K562 (cell line): ENCODE measurements around the gene AGPAT1. TPM values are rescaled to one million over a fixed set of nuclear protein-coding genes. Genes with fewer than 3 reads are reported as not detected.

Experiments
- CBFB ChIP-seq: sonication (generic); formaldehyde crosslinking; IDR thresholded peaks from 2 replicates; pipeline ENCODE4 v1.4.0; 2020; ENCODE audit warnings: mild to moderate bottlenecking, missing genetic modification reagents
- CREM ChIP-seq: IDR thresholded peaks from 2 replicates; pipeline ENCODE4 v1.6.1; 2014; ENCODE audit warnings: antibody characterized with exemption, low read depth
- DACH1 ChIP-seq: fragments of 450-650 bp; IDR thresholded peaks from 2 replicates; pipeline ENCODE4 v1.6.1; 2018; ENCODE audit not compliant: partially characterized antibody
- DDX20 ChIP-seq: fragments of 450-650 bp; IDR thresholded peaks from 2 replicates; pipeline ENCODE4 v1.6.1; 2016; ENCODE audit warnings: missing genetic modification characterization, low read depth, mild to moderate bottlenecking, missing compliant biosample characterization, moderate library complexity
- DMBX1 ChIP-seq: fragments of 250-450 bp; sonication (Bioruptor Pico); IDR thresholded peaks from 2 replicates; pipeline ENCODE4 v1.8.0; 2022; ENCODE audit warnings: inconsistent platforms, mild to moderate bottlenecking, moderate library complexity, borderline replicate concordance
- GATAD2A ChIP-seq: fragments of 450-650 bp; IDR thresholded peaks from 2 replicates; pipeline ENCODE4 v1.6.1; 2017
- GTF2F1 ChIP-seq: IDR thresholded peaks from 2 replicates; pipeline ENCODE4 v1.6.1; 2011; ENCODE audit warnings: low read depth, low read length, improper control_type of control experiment
- HDGF ChIP-seq: fragments of 450-650 bp; IDR thresholded peaks from 2 replicates; pipeline ENCODE4 v1.6.1; 2016
- MYC ChIP-seq, 2 experiments: fragments of 250-450 bp in 1 of 2; sonication (Bioruptor Pico) in 1 of 2; IDR thresholded peaks; 2 replicates each; pipeline versions ENCODE4 v1.5.1 to v1.6.1; 2012 to 2021; ENCODE audit warnings: low read depth in 2 of 2, borderline replicate concordance in 1 of 2, improper control_type of control experiment in 1 of 2, low read length in 1 of 2, mild to moderate bottlenecking in 1 of 2, moderate library complexity in 1 of 2
- NBN ChIP-seq: fragments of 450-650 bp; IDR thresholded peaks from 2 replicates; pipeline ENCODE4 v1.6.1; 2016; ENCODE audit warnings: low read depth, mild to moderate bottlenecking
- PHF21A ChIP-seq: fragments of 450-650 bp; IDR thresholded peaks from 2 replicates; pipeline ENCODE4 v1.6.1; 2017; ENCODE audit warnings: low read depth, borderline replicate concordance
- RAD21 ChIP-seq, 2 experiments: fragments of 250-450 bp in 1 of 2; fragments of 450-650 bp in 1 of 2; sonication (Bioruptor Pico) in 1 of 2; formaldehyde crosslinking in 1 of 2; IDR thresholded peaks in 1 of 2; conservative IDR thresholded peaks in 1 of 2; 2 replicates each; pipeline versions ENCODE4 v1.4.0 to v1.8.0; 2020 to 2022; ENCODE audit warnings: mild to moderate bottlenecking in 2 of 2, moderate library complexity in 1 of 2
- RBBP5 ChIP-seq: fragments of 200-600 bp; sonication (generic); IDR thresholded peaks from 2 replicates; pipeline ENCODE4 v1.6.1; 2012; ENCODE audit warnings: borderline replicate concordance, mild to moderate bottlenecking, low read length, control low read depth, inconsistent platforms; ENCODE audit not compliant: insufficient read depth, poor library complexity, severe bottlenecking
- RBM39 ChIP-seq: fragments of 200-400 bp; formaldehyde crosslinking; optimal IDR thresholded peaks from 2 replicates; pipeline ENCODE3; 2018; ENCODE audit warnings: low read depth, low read length
- SRSF9 ChIP-seq: fragments of 200-400 bp; formaldehyde crosslinking; IDR thresholded peaks from 2 replicates; pipeline ENCODE4 v1.6.1; 2017; ENCODE audit warnings: low read depth, low read length, borderline replicate concordance
- TAF1 ChIP-seq: IDR thresholded peaks from 2 replicates; pipeline ENCODE4 v1.6.1; 2011; ENCODE audit warnings: mild to moderate bottlenecking, low read length, moderate library complexity; ENCODE audit not compliant: insufficient read depth, control insufficient read depth, severe bottlenecking; ENCODE audit errors: extremely low read depth
- ZBTB7A ChIP-seq: IDR thresholded peaks from 2 replicates; pipeline ENCODE4 v1.6.1; 2011; ENCODE audit warnings: low read depth, mild to moderate bottlenecking, low read length, moderate library complexity, borderline replicate concordance; ENCODE audit not compliant: control insufficient read depth
- ZNF134 ChIP-seq: fragments of 250-450 bp; sonication (Bioruptor Pico); conservative IDR thresholded peaks from 2 replicates; pipeline ENCODE4 v1.4.0; 2020
- ZNF699 ChIP-seq: fragments of 250-450 bp; sonication (Bioruptor Pico); IDR thresholded peaks from 2 replicates; pipeline ENCODE4 v1.8.0; 2021; ENCODE audit warnings: mild to moderate bottlenecking, moderate library complexity; ENCODE audit not compliant: insufficient replicate concordance
- polyA plus RNA-seq, 8 experiments: library from polyadenylated mRNA; depleted of rRNA in 4 of 8; stranded (reverse) in 5 of 8; unstranded in 3 of 8; fragments of >200 nt; fragmentation: Nextera tagmentation in 2 of 8; fragmentation: Illumina TruSeq in 1 of 8; extraction: Ambion mirVana in 2 of 8; extraction: Trizol in 1 of 8; gene quantifications; 2 replicates each; pipeline versions ENCODE4 v1.2.1 to v1.2.3, GENCODE V29; 2011 to 2014; ENCODE audit warnings: inconsistent platforms in 1 of 8, missing spikeins in 1 of 8
- total RNA-seq, 7 experiments: library from RNA; depleted of rRNA in 6 of 7; stranded (reverse); fragments of >200 nt in 6 of 7; fragmentation: Illumina TruSeq in 2 of 7; extraction: Trizol in 2 of 7; gene quantifications; 2 replicates each; pipeline versions ENCODE4 v1.2.1 to v1.2.3, GENCODE V29; 2011 to 2021; ENCODE audit warnings: low replicate concordance in 1 of 7
- TF ChIP-seq, protein P1 (sequence below): fragments of 450-650 bp; IDR thresholded peaks from 2 replicates; pipeline ENCODE4 v1.6.1; 2014; ENCODE audit warnings: low read depth, mild to moderate bottlenecking, moderate library complexity, borderline replicate concordance
- TF ChIP-seq, protein P2 (sequence below): sonication (generic); formaldehyde crosslinking; IDR thresholded peaks from 2 replicates; pipeline ENCODE4 v1.8.1; 2023; ENCODE audit warnings: mild to moderate bottlenecking, missing genetic modification reagents
- TF ChIP-seq, protein P3 (sequence below): fragments of 450-650 bp; IDR thresholded peaks from 2 replicates; pipeline ENCODE4 v1.6.1; 2016; ENCODE audit warnings: antibody characterized with exemption

The AGPAT1 gene
- total and polyA plus RNA-seq, 9 of the 15 experiments (the other 6 are each of a cell fraction or from before 2014, with no cell fraction given): 37.9 to 176 (median 69.4) TPM

DNA sequence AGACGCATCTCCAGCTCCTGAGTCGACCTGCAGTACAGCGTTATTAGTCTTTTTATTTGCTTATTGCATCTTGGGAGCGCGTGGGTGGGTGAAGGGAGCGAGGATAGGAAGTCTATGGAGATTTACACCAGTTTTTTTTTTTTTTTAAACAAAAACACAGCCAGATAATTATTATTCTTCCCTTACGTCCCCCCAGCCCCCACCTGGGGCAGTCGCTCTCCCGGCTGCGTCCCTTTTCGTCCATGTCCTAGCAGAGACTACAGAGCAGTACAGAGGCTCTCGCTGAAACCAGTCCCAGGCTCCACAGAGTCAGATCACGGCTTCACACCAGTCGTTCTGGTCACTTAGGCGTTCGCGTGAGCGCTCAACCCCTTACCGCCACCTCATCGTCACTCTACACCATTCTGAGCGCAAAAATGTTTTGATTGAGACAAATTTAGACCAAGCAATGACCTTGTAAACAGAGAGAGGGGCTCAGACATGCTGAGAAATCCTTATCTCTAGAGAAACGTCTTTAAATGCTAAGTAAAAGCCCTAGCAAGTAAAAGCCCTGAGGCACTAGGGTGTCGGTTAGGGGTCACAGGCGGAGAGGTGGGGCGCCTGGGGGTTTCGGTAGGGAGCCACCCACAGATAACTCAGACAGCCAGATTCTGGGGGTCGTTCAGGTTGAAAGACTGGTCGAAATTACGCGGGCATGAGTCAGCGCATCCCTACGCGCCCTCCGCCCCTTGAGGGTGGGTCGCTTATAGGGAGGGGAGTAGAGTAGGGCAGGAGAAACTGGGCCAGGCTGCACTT is 22.9 kb downstream of the AGPAT1 start (continued):
- TF ChIP-seq, protein P1, sequence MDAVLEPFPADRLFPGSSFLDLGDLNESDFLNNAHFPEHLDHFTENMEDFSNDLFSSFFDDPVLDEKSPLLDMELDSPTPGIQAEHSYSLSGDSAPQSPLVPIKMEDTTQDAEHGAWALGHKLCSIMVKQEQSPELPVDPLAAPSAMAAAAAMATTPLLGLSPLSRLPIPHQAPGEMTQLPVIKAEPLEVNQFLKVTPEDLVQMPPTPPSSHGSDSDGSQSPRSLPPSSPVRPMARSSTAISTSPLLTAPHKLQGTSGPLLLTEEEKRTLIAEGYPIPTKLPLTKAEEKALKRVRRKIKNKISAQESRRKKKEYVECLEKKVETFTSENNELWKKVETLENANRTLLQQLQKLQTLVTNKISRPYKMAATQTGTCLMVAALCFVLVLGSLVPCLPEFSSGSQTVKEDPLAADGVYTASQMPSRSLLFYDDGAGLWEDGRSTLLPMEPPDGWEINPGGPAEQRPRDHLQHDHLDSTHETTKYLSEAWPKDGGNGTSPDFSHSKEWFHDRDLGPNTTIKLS: peak; percentile 50; the same call in 1 of the 2 replicates
- TF ChIP-seq TAF1 (no peak), DACH1 (no peak), GTF2F1 (no peak), ZNF699 (CRISPR knock-in tag) (no peak), SRSF9 (no peak), HDGF (no peak), CBFB (CRISPR knock-in tag) (no peak), ZBTB7A (peak; percentile 93), RBBP5 (no peak), CREM (0 out of 2 replicates have a peak, but pooled peaks have one; percentile 20), RBM39 (no peak), MYC (IDR thresholded peaks at IDR 0.05; ENCODE audit: low read depth, low read length) (0 out of 2 replicates have a peak, but pooled peaks have one; percentile 6), MYC (CRISPR knock-in tag; IDR thresholded peaks at IDR 0.05; ENCODE audit: borderline replicate concordance, low read depth) (no peak), PHF21A (peak; percentile 40; the same call in 1 of the 2 replicates), ZNF134 (CRISPR knock-in tag) (no peak), RAD21 (CRISPR knock-in tag; conservative IDR thresholded peaks at IDR 0.05 in 1 of 2, IDR thresholded peaks at IDR 0.05 in 1 of 2) (no peak), NBN (no peak), GATAD2A (peak; percentile 89), DDX20 (tag) (no peak), DMBX1 (no peak; the same call in 1 of the 2 replicates)
- TF ChIP-seq, protein P2, sequence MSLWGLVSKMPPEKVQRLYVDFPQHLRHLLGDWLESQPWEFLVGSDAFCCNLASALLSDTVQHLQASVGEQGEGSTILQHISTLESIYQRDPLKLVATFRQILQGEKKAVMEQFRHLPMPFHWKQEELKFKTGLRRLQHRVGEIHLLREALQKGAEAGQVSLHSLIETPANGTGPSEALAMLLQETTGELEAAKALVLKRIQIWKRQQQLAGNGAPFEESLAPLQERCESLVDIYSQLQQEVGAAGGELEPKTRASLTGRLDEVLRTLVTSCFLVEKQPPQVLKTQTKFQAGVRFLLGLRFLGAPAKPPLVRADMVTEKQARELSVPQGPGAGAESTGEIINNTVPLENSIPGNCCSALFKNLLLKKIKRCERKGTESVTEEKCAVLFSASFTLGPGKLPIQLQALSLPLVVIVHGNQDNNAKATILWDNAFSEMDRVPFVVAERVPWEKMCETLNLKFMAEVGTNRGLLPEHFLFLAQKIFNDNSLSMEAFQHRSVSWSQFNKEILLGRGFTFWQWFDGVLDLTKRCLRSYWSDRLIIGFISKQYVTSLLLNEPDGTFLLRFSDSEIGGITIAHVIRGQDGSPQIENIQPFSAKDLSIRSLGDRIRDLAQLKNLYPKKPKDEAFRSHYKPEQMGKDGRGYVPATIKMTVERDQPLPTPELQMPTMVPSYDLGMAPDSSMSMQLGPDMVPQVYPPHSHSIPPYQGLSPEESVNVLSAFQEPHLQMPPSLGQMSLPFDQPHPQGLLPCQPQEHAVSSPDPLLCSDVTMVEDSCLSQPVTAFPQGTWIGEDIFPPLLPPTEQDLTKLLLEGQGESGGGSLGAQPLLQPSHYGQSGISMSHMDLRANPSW (CRISPR knock-in tag): no peak
- TF ChIP-seq, protein P3, sequence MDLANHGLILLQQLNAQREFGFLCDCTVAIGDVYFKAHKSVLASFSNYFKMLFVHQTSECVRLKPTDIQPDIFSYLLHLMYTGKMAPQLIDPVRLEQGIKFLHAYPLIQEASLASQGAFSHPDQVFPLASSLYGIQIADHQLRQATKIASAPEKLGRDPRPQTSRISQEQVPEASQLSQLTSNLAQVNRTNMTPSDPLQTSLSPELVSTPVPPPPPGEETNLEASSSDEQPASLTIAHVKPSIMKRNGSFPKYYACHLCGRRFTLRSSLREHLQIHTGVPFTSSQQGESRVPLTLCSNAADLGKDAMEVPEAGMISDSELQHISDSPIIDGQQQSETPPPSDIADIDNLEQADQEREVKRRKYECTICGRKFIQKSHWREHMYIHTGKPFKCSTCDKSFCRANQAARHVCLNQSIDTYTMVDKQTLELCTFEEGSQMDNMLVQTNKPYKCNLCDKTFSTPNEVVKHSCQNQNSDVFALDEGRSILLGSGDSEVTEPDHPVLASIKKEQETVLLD: no peak; the same call in 1 of the 2 replicates
